Right kidney (tissue), 1 donor: Measurements from ENCODE around the gene PPP1CA.
A peak's percentile ranks its signal among the peaks of the same experiment; 100 is the strongest.

ENCODE experiments used
- DNase-seq: peaks from one replicate; pipeline ENCODE4 v3.0.0-alpha.2; 2016

Gene PPP1CA

GRCh38 chr11:67352546-67353316, 48.9 kb downstream of the PPP1CA start:
- no peak for DNase-seq

DNA sequence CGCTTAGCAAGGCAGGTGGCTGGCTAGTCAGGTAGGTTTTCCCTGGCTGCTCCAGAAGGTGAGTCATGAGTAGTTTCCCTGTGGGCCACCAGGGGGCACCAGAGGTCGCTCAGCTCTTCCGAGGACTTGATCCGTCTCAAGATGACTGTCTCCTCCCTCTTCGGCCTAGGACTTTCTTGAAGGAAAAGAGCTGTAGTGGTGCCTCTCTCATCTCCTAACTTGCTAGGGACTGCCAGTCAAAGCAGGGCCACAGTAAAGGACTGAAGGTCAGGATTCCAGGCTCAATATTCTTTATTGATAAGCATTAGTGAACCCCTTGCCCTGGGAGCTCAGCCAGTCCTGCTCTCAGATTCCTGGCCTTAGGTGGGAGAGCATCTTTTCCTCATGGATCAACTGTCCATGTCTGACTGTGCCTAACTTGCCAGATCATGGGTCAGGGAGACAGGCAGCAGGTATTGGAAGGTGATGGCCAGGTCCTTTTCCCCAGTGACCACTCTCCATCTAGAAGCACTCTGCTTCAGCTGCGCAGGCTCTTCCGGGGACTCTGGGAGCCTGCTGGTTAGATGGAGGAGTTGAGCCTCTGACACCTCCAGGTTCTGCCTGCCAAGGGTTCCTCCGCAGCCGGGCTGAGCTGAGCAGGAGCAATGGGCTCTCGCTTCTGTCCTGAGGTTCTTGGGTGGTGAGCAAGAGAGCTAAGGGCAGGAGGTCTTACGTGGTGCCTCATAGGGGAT, 50.2 kb downstream of the PPP1CA start:
- peak; percentile 48 for DNase-seq

GRCh38 chr11:67349928-67350465, 51.7 kb downstream of the PPP1CA start:
- no peak for DNase-seq

DNA sequence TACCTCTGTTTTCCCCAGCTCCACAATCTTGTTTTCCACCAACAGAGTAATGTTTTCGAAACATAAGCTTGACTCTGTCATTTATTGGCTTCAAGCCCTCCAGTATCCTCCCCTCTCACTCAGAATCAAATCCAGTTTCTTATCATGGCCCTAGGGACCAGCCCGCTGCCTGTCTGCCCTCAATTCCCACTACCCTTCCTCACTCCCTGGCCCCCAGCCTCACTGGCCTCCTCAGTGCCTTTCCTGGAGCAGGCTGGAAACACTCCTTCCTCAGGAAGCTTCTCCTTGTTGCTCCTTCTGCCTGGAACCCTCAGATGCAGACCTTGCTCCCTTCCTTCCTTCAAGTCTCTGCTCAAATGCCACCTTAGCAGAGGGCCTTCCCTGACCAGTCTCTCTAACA, 52.2 kb downstream of the PPP1CA start:
- no peak for DNase-seq

- DNase-seq = no peak
Measured at GRCh38 chr11:67349036-67349435, 52.6 kb downstream of the PPP1CA start.
